ENCODE results near the gene ASCC3. TPM values are rescaled to one million over a fixed set of nuclear protein-coding genes. Genes with fewer than 3 reads are reported as not detected.

Gene ASCC3
- total RNA-seq, 1 donor from 2014 or later = 75.3 TPM

DNA sequence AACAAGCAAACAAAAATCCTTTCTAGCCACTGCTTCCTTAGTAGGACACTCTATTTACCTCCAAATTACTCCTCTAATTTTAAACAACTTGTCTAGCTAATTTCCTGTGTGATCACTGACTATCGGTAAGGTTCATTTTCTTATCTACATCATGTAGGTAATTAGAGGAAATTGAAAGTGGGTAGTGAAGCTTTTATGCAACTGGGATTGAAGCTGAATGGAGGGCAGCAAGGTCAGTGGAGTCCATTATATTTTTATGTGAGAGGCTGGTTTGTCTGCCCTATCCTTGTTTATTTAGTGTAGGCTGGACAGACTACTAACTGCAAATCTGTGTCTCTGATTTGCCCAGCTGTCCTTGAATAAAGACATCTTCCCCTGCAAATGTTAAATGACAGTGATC lies 327.9 kb downstream of the ASCC3 start:
- Mint-ChIP-seq H3K27ac (no peak overlapping the region), H3K4me1 (peaks cover 18% of the 10 kb centered on the region), H3K4me3 (no peak overlapping the region), H3K9me3 (peaks cover 6% of the 10 kb centered on the region), H3K36me3 (peaks cover 5% of the 10 kb centered on the region), H3K27me3 (ENCODE audit: insufficient read depth, low read depth) (no peaks in the 10 kb centered on the region)
- Histone ChIP-seq H3K9ac (no peak overlapping the region), H4K20me1 (ENCODE audit: low read depth) (peaks cover 5% of the 10 kb centered on the region), H3K79me2 (ENCODE audit: low read depth) (no peaks in the 10 kb centered on the region), H3K4me2 (no peak overlapping the region), H3K27ac (no peak overlapping the region), H3K36me3 (no peaks in the 10 kb centered on the region), H3K4me1 (no peaks in the 10 kb centered on the region), H3K27me3 (no peaks in the 10 kb centered on the region), H3K9me3 (ENCODE audit: low read depth) (no peaks in the 10 kb centered on the region), H3K4me3 (no peak overlapping the region), H2AFZ (replicated peaks) (no peak overlapping the region), H3F3A (ENCODE audit: low read depth) (no peaks in the 10 kb centered on the region)
- TF ChIP-seq, protein P1, sequence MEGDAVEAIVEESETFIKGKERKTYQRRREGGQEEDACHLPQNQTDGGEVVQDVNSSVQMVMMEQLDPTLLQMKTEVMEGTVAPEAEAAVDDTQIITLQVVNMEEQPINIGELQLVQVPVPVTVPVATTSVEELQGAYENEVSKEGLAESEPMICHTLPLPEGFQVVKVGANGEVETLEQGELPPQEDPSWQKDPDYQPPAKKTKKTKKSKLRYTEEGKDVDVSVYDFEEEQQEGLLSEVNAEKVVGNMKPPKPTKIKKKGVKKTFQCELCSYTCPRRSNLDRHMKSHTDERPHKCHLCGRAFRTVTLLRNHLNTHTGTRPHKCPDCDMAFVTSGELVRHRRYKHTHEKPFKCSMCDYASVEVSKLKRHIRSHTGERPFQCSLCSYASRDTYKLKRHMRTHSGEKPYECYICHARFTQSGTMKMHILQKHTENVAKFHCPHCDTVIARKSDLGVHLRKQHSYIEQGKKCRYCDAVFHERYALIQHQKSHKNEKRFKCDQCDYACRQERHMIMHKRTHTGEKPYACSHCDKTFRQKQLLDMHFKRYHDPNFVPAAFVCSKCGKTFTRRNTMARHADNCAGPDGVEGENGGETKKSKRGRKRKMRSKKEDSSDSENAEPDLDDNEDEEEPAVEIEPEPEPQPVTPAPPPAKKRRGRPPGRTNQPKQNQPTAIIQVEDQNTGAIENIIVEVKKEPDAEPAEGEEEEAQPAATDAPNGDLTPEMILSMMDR (IDR thresholded peaks at IDR 0.05) = no peak
- TF ChIP-seq EZH2phosphoT487 (IDR thresholded peaks at IDR 0.05) = no peak
- TF ChIP-seq EZH2 (IDR thresholded peaks at IDR 0.05) = no peak
- DNase-seq (ENCODE audit: low spot score) = no peak

DNA sequence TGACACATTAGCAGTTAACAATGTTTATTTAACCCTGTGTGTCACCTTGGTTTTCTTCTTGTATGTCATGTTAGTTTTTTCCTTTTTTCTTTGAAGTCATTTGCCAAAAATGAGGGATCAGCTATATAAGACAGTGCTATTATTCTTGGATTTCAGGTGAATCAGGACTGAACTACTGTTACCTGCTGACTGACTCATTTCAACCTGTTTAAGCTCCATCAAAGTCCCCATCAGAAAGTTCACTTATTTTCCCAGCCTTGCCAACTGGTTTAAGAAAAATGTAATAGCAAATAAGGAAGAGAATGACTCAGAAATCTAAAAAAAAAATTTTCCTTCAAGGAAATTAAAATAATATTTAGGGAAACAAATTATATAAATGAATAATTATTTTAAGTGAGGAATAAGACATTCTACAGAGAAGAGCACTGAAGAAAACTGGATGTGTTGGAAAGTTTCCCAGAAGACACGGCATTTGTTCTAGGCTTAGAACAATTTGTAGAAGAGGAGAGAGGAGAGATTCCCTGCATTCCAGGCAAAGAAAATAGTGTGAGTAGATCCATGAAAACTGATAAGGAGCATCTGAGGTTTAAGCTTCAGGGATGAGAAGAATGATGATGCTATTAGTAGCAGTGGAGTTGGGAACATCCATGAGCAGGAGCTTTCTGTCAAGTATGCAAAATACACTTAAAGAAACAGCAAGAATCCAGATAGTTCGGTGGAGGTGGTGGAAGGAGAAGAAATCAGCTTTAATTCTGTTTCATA lies 331.5 kb downstream of the ASCC3 start:
- DNase-seq (ENCODE audit: low spot score) = no peak
- no peaks in the 10 kb centered on the region for H3K36me3 ChIP-seq
- no peaks in the 10 kb centered on the region for H3K27me3 ChIP-seq
- H3K4me3 ChIP-seq = no peak overlapping the region
- H3K79me2 ChIP-seq (ENCODE audit: low read depth) = no peaks in the 10 kb centered on the region
- TF ChIP-seq EZH2 (IDR thresholded peaks at IDR 0.05) (no peak), EZH2phosphoT487 (IDR thresholded peaks at IDR 0.05) (no peak)
- TF ChIP-seq, protein P1 (IDR thresholded peaks at IDR 0.05) = no peak
- H3K9ac ChIP-seq = no peak overlapping the region
- Mint-ChIP-seq H3K36me3 (no peaks in the 10 kb centered on the region), H3K9me3 (no peaks in the 10 kb centered on the region), H3K27ac (no peak overlapping the region), H3K4me1 (peaks cover 18% of the 10 kb centered on the region), H3K27me3 (ENCODE audit: insufficient read depth, low read depth) (no peaks in the 10 kb centered on the region), H3K4me3 (no peak overlapping the region)
- H3K4me1 ChIP-seq = no peaks in the 10 kb centered on the region
- H3K27ac ChIP-seq = no peak overlapping the region
- no peak overlapping the region for H3K4me2 ChIP-seq
- no peak overlapping the region for H2AFZ ChIP-seq (replicated peaks)
- H4K20me1 ChIP-seq (ENCODE audit: low read depth) = peaks cover 5% of the 10 kb centered on the region
- no peaks in the 10 kb centered on the region for H3K9me3 ChIP-seq (ENCODE audit: low read depth)
- H3F3A ChIP-seq (ENCODE audit: low read depth) = no peaks in the 10 kb centered on the region

DNA sequence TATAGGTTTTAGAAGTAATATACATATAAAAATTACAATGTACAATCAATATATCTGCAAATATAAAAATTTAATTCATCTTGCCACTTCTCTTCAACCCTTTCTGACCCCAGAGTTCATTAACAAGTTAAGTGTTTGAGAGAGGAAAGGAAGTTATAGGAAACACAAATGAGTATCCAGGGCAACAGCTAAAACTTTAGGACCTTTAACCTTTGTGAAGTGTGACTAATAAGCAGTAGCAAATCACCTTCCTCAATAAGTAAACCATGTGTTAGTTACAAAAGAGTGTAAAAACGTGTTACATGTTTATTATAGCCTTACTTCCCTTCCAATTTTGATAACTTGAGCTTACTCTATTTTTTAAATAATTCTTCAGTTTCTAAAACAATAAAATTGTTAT lies 343.0 kb downstream of the ASCC3 start:
- H3F3A ChIP-seq (ENCODE audit: low read depth) = no peaks in the 10 kb centered on the region
- no peak for DNase-seq (ENCODE audit: low spot score)
- H3K27me3 ChIP-seq = no peaks in the 10 kb centered on the region

More for the DNA sequence above, 343.0 kb downstream of the ASCC3 start:
- H4K20me1 ChIP-seq (ENCODE audit: low read depth) = no peaks in the 10 kb centered on the region
- H3K4me2 ChIP-seq = no peak overlapping the region
- Mint-ChIP-seq H3K27ac (no peak overlapping the region), H3K36me3 (peaks cover 16% of the 10 kb centered on the region), H3K27me3 (ENCODE audit: insufficient read depth, low read depth) (no peaks in the 10 kb centered on the region), H3K4me3 (no peak overlapping the region), H3K9me3 (peaks cover 10% of the 10 kb centered on the region), H3K4me1 (peaks cover 24% of the 10 kb centered on the region)
- no peak overlapping the region for H3K27ac ChIP-seq
- H2AFZ ChIP-seq (replicated peaks) = no peak overlapping the region
- H3K9ac ChIP-seq = no peak overlapping the region
- no peaks in the 10 kb centered on the region for H3K79me2 ChIP-seq (ENCODE audit: low read depth)
- H3K9me3 ChIP-seq (ENCODE audit: low read depth) = no peaks in the 10 kb centered on the region
- no peaks in the 10 kb centered on the region for H3K36me3 ChIP-seq
- no peaks in the 10 kb centered on the region for H3K4me1 ChIP-seq
- TF ChIP-seq EZH2phosphoT487 (IDR thresholded peaks at IDR 0.05) (no peak), EZH2 (IDR thresholded peaks at IDR 0.05) (no peak)
- TF ChIP-seq, protein P1 (IDR thresholded peaks at IDR 0.05) = no peak
- H3K4me3 ChIP-seq = no peak overlapping the region

Measured in neural progenitor cell (in vitro differentiated cells).